PC-9 (cell line): ENCODE data around the gene PSMD1. TPM values are rescaled to one million over a fixed set of nuclear protein-coding genes. Genes with fewer than 3 reads are reported as not detected.

ENCODE experiments used
- BruUV-seq: library from RNA; stranded (reverse); fragments of 400-500 nt; replicated peaks from 2 replicates; lab custom pipeline; 2021; lab: Mats Ljungman, UMichigan
- CTCF ChIA-PET: fragments of 300-600 bp; sonication (Branson Sonifier 250); formaldehyde crosslinking; loops from one replicate; lab custom pipeline; 2022; ENCODE audit warnings: antibody characterized with exemption; lab: Charles Lee
- POLR2A ChIA-PET: fragments of 300-600 bp; sonication (Branson Sonifier 250); formaldehyde crosslinking; loops from one replicate; lab custom pipeline; 2022; ENCODE audit warnings: antibody characterized with exemption; ENCODE audit not compliant: unreplicated experiment; lab: Charles Lee
- DNase-seq, 2 experiments: peaks; one replicate each; pipeline versions ENCODE4 v3.0.0 to v3.0.0-alpha.2; 2015 to 2022; ENCODE audit warnings: mixed read lengths in 1 of 2
- H2AFZ ChIP-seq: fragments of 200-600 bp; sonication (generic); 2 replicates; pipeline ENCODE4 v1.8.1; 2017; ENCODE audit warnings: antibody characterized with exemption
- H3F3A ChIP-seq: fragments of 200-600 bp; sonication (generic); 2 replicates; pipeline ENCODE4 v1.8.1; 2017; ENCODE audit warnings: antibody characterized with exemption, mild to moderate bottlenecking, low read depth; ENCODE audit not compliant: insufficient read depth
- H3K27ac ChIP-seq: fragments of 200-600 bp; sonication (generic); 2 replicates; pipeline ENCODE4 v1.6.1; 2016; ENCODE audit warnings: mixed run types
- H3K27me3 ChIP-seq: fragments of 200-600 bp; sonication (generic); 2 replicates; pipeline ENCODE4 v1.6.1; 2016; ENCODE audit warnings: low read depth, mixed run types; ENCODE audit not compliant: insufficient read depth
- H3K36me3 ChIP-seq: fragments of 200-600 bp; sonication (generic); 2 replicates; pipeline ENCODE4 v1.6.1; 2016; ENCODE audit warnings: low read depth, mixed run types
- H3K4me1 ChIP-seq: fragments of 200-600 bp; sonication (generic); replicated peaks from 2 replicates; pipeline ENCODE4 v1.6.1; 2016; ENCODE audit warnings: mixed run types; ENCODE audit not compliant: insufficient read depth
- H3K4me2 ChIP-seq: fragments of 200-600 bp; sonication (generic); 2 replicates; pipeline ENCODE4 v1.6.1; 2017; ENCODE audit warnings: mixed run types
- H3K4me3 ChIP-seq: fragments of 200-600 bp; sonication (generic); 2 replicates; pipeline ENCODE4 v1.6.1; 2016; ENCODE audit warnings: mixed run types
- H3K79me2 ChIP-seq: fragments of 200-600 bp; sonication (generic); 2 replicates; pipeline ENCODE4 v1.6.1; 2017; ENCODE audit warnings: low read depth, mixed run types
- H3K9me2 ChIP-seq: fragments of 200-600 bp; sonication (generic); 2 replicates; pipeline ENCODE4 v1.8.1; 2017; ENCODE audit warnings: mild to moderate bottlenecking; ENCODE audit not compliant: insufficient read depth
- H3K9me3 ChIP-seq: fragments of 200-600 bp; sonication (generic); 2 replicates; pipeline ENCODE4 v1.8.1; 2016; ENCODE audit warnings: low read depth; ENCODE audit not compliant: insufficient read depth
- H4K20me1 ChIP-seq: fragments of 200-600 bp; sonication (generic); 2 replicates; pipeline ENCODE4 v1.8.1; 2017; ENCODE audit not compliant: insufficient read depth
- EZH2 ChIP-seq: fragments of 200-600 bp; sonication (generic); IDR thresholded peaks from 2 replicates; pipeline ENCODE4 v1.8.0; 2017; ENCODE audit warnings: antibody characterized with exemption, low read depth
- intact Hi-C: fragments of 100-400 bp; cut with micrococcal nuclease; formaldehyde crosslinking; loops from one replicate; pipeline ENCODE4 v1.10.0; 2022; ENCODE audit not compliant: unreplicated experiment
- total RNA-seq: library from RNA; stranded (reverse); gene quantifications from 2 replicates; pipeline ENCODE4 v1.2.3, GENCODE V29; 2021
- TF ChIP-seq, protein P1 (sequence below): fragments of 200-600 bp; sonication (generic); conservative IDR thresholded peaks from 2 replicates; pipeline ENCODE4 v1.6.1; 2017; ENCODE audit warnings: mixed run types, antibody characterized with exemption, mild to moderate bottlenecking, moderate library complexity

The PSMD1 gene
- total RNA-seq, 1 experiment from 2014 or later = 119 TPM

DNA sequence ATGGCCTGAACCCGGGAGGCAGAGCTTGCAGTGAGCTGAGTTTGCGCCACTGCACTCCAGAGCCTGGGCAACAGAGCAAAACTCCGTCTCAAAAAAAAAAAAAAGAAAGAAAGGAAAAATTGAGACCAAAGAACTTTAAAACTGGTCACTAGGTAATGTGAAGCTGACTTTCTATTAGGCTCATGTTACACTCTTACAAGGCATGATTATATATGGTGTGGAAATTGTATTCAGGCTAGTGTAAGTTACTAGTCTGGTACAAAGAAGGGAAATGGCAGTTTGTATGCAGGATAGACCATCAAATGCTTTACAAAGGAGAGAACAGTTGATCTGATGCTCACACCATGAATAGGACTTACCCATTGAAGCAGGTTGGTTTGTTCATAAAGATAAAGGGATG is 106.3 kb downstream of the PSMD1 start:
- Histone ChIP-seq H3K27ac (peak overlapping the region; percentile 20; the same call in 1 of the 2 replicates), H4K20me1 (no peaks in the 10 kb centered on the region), H3K9me3 (no peaks in the 10 kb centered on the region), H3K9me2 (no peaks in the 10 kb centered on the region), H2AFZ (no peak overlapping the region), H3K27me3 (no peaks in the 10 kb centered on the region), H3K4me1 (peaks cover 22% of the 10 kb centered on the region), H3F3A (peaks cover 18% of the 10 kb centered on the region), H3K4me2 (no peak overlapping the region), H3K4me3 (no peak overlapping the region), H3K79me2 (no peaks in the 10 kb centered on the region), H3K36me3 (peaks cover 27% of the 10 kb centered on the region)
- CTCF ChIA-PET = no interaction called here
- BruUV-seq = no TSS peak
- intact Hi-C loops = no loop called here
- POLR2A ChIA-PET = no interaction called here
- no peak for DNase-seq
- TF ChIP-seq EZH2 = no peak
- TF ChIP-seq, protein P1, sequence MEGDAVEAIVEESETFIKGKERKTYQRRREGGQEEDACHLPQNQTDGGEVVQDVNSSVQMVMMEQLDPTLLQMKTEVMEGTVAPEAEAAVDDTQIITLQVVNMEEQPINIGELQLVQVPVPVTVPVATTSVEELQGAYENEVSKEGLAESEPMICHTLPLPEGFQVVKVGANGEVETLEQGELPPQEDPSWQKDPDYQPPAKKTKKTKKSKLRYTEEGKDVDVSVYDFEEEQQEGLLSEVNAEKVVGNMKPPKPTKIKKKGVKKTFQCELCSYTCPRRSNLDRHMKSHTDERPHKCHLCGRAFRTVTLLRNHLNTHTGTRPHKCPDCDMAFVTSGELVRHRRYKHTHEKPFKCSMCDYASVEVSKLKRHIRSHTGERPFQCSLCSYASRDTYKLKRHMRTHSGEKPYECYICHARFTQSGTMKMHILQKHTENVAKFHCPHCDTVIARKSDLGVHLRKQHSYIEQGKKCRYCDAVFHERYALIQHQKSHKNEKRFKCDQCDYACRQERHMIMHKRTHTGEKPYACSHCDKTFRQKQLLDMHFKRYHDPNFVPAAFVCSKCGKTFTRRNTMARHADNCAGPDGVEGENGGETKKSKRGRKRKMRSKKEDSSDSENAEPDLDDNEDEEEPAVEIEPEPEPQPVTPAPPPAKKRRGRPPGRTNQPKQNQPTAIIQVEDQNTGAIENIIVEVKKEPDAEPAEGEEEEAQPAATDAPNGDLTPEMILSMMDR = no peak

DNA sequence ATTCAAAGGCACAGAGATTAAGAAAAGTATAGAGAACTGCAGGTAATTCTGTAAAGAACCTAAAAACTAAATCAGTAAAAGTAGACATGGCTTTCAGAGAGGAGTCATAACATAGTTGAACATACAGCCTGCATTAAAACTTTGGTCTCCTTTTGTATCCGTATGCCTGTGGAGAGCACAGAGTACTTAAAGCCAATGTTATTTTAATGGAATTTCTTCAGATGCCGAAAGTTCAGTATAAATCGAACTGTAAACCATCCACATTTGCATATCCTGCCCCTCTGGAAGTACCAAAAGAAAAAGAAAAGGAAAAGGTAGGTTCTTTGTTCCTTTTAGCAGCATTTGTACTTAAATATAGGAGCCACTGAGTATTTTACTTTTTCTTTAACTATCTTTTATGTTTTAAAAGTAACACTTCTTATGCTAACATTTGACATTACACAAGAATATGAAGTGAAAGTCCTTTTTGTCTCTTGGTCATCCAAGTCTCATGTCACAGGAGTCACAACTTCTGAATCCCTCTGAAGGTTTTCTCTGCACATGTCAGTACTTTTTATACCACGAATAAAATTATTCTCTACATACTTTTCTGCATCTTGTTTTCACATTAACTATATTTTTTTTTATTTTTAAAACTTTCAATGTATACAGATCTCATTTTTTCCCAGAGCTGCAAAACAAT is 106.9 kb downstream of the PSMD1 start:
- no peaks in the 10 kb centered on the region for H4K20me1 ChIP-seq
- no peak overlapping the region for H3K4me3 ChIP-seq
- H3K36me3 ChIP-seq = peaks cover 27% of the 10 kb centered on the region
- no peak overlapping the region for H2AFZ ChIP-seq
- no peaks in the 10 kb centered on the region for H3K27me3 ChIP-seq
- peaks cover 22% of the 10 kb centered on the region for H3K4me1 ChIP-seq
- ChIA-PET POLR2A (no interaction called here), CTCF (no interaction called here)
- peak overlapping the region; percentile 20; the same call in 1 of the 2 replicates for H3K27ac ChIP-seq
- H3K4me2 ChIP-seq = no peak overlapping the region
- no TSS peak for BruUV-seq
- peaks cover 18% of the 10 kb centered on the region for H3F3A ChIP-seq
- H3K9me3 ChIP-seq = no peaks in the 10 kb centered on the region
- TF ChIP-seq EZH2 = no peak
- TF ChIP-seq, protein P1 = no peak
- no peaks in the 10 kb centered on the region for H3K9me2 ChIP-seq
- DNase-seq = no peak
- no peaks in the 10 kb centered on the region for H3K79me2 ChIP-seq
- intact Hi-C loops = no loop called here

- CTCF ChIA-PET = no interaction called here
- BruUV-seq = no TSS peak
- no peak for DNase-seq
Measured at GRCh38 chr2:231167745-231168459, 111.2 kb downstream of the PSMD1 start.

More at GRCh38 chr2:231167745-231168459, 111.2 kb downstream of the PSMD1 start:
- TF ChIP-seq, protein P1 = no peak
- TF ChIP-seq EZH2 = no peak
- intact Hi-C loops = no loop called here
- H3K79me2 ChIP-seq = no peaks in the 10 kb centered on the region
- H3K9me2 ChIP-seq = no peaks in the 10 kb centered on the region
- H3K4me3 ChIP-seq = no peak overlapping the region
- no peaks in the 10 kb centered on the region for H3K27me3 ChIP-seq
- no peak overlapping the region for H3K4me2 ChIP-seq
- no peaks in the 10 kb centered on the region for H3K4me1 ChIP-seq
- no peaks in the 10 kb centered on the region for H3K9me3 ChIP-seq
- POLR2A ChIA-PET = no interaction called here
- H2AFZ ChIP-seq = no peak overlapping the region
- H3K27ac ChIP-seq = no peak overlapping the region
- H3F3A ChIP-seq = peaks cover 11% of the 10 kb centered on the region; the same call in 1 of the 2 replicates
- peaks cover 44% of the 10 kb centered on the region for H3K36me3 ChIP-seq
- H4K20me1 ChIP-seq = no peaks in the 10 kb centered on the region
